Neural cell (in vitro differentiated cells): ENCODE measurements around the gene GRK7.

Experiments
- CTCF ChIP-seq: fragments of 450-650 bp; IDR thresholded peaks from 2 replicates; pipeline ENCODE4 v1.5.1; 2014; ENCODE audit warnings: antibody characterized with exemption, mild to moderate bottlenecking, moderate library complexity; ENCODE audit not compliant: poor library complexity, severe bottlenecking
- EP300 ChIP-seq: fragments of 450-650 bp; conservative IDR thresholded peaks from 2 replicates; pipeline ENCODE4 v1.6.1; 2014; ENCODE audit warnings: antibody characterized with exemption, mild to moderate bottlenecking, moderate library complexity; ENCODE audit not compliant: poor library complexity, severe bottlenecking
- EZH2 ChIP-seq: fragments of 200-600, 300-800 bp; shearing (Covaris generic), sonication (generic); IDR thresholded peaks from 2 replicates; pipeline ENCODE4 v1.6.1; 2014; ENCODE audit warnings: antibody characterized with exemption, low read length, borderline replicate concordance, mild to moderate bottlenecking; ENCODE audit not compliant: insufficient read depth, poor library complexity, severe bottlenecking
- POLR2AphosphoS5 ChIP-seq: IDR thresholded peaks from 2 replicates; pipeline ENCODE4 v1.6.1; 2012
- REST ChIP-seq: IDR thresholded peaks from 2 replicates; pipeline ENCODE4 v1.6.1; 2012; ENCODE audit warnings: borderline replicate concordance
- TAF1 ChIP-seq: IDR thresholded peaks from 2 replicates; pipeline ENCODE4 v1.6.1; 2012; ENCODE audit warnings: low read depth

- no peak for TF ChIP-seq EP300
- TF ChIP-seq TAF1: no peak
- TF ChIP-seq CTCF: no peak
- TF ChIP-seq POLR2AphosphoS5: no peak
- no peak for TF ChIP-seq EZH2
- no peak for TF ChIP-seq REST
Measured at GRCh38 chr3:141735176-141735575, 28.0 kb upstream of the GRK7 start.
